ENCODE measurements around the gene FASTK. TPM values are rescaled to one million over a fixed set of nuclear protein-coding genes. Genes with fewer than 3 reads are reported as not detected.

Gene FASTK
- total and polyA plus RNA-seq, 2 experiments from 2014 or later = 109 to 145 TPM

DNA sequence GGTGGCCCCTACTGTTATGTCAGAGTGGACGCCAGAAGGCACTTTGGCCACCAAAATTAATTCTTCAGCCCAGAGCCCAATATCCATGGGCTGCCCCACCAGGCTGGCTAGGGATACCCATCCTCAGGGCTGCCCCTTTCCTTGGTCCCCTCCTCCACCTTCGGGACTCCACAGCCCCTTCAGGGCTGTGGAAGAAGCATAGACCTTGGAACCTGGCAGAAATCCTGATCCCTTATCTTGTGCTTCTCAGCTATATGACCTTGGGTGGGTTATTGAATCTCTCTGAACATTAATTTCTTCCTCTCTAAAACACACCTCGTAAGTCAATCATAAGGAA, 3.2 kb upstream of the FASTK start:
- Histone ChIP-seq H3K4me3 (peak overlapping the region; percentile 91), H3K79me2 (ENCODE audit: insufficient read depth) (peaks cover 52% of the 10 kb centered on the region), H3K9me2 (ENCODE audit: insufficient read depth) (no peaks in the 10 kb centered on the region), H4K20me1 (ENCODE audit: insufficient read depth) (no peaks in the 10 kb centered on the region), H3K27me3 (replicated peaks; ENCODE audit: insufficient read depth) (no peaks in the 10 kb centered on the region), H2AFZ (peak overlapping the region; percentile 84), H3K27ac (peak overlapping the region; percentile 63; the same call in 1 of the 2 replicates), H3K9ac (0 out of 2 replicates have a peak overlapping the region, but pooled peaks have one; percentile 96), H3K4me1 (ENCODE audit: insufficient read depth) (peaks cover 22% of the 10 kb centered on the region), H3K9me3 (ENCODE audit: low read depth) (no peaks in the 10 kb centered on the region), H3K36me3 (ENCODE audit: low read depth) (no peaks in the 10 kb centered on the region), H3K4me2 (ENCODE audit: unreplicated experiment) (peak overlapping the region; percentile 87), H3F3A (ENCODE audit: insufficient read depth) (peaks cover 27% of the 10 kb centered on the region)
- 32 to 40% methylated on average over 3 of the region's 3 CpGs for WGBS, 2 experiments (ENCODE audit: low coverage in 1 of 2, low lambda C conversion rate in 2 of 2, missing lambda C conversion rate in 2 of 2)
- in situ Hi-C loops (cut with MboI) = no loop called here
- TF ChIP-seq EZH2phosphoT487 (IDR thresholded peaks at IDR 0.05; ENCODE audit: insufficient read depth, low read depth) = no peak
- TF ChIP-seq EZH2 (IDR thresholded peaks at IDR 0.05; ENCODE audit: insufficient read depth, poor library complexity, severe bottlenecking) = no peak
- DNase-seq = no peak

DNA sequence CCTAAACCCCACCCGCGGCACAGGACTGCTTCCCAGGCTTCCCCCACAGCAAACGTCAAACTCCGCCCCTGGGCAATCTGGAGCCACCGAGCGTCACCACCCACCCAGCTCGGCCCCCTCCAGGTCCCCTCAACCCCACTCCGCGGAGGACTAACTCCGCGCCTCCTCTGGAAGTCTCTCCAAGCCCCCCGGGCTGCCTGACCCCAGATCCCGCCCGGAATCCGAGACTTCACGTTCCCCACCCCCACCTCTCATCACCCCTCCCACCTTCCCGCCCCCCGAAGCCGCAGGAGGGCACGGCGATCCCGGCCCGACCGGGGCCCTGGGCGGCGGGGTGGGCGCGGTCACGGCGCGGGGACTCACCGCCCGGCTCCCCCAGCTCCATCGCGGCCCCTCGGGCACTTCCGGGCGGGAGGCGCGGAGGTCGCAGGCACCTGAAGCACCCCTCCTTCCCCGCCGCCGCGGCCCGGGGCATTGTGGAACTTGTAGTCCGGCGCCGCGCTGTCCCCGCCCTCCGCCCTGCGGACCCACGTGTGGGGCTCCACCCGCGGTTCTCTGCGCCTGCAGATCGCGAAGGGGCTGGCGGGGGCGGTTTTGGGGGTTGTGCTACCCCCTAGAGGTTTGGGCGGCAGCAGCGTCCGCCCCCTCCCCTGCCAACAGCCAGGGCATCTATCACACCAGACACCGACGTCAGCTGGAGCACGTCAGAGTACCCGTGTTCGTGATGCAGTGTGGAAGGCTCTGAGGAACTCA, 2.6 kb upstream of the FASTK start, which contains the start of gene TMUB1:
Gene TMUB1, minus strand, starts transcription at position 423 of the 753 bp plus-strand sequence. CDS start 930 bp downstream, outside the sequence.
- Histone ChIP-seq H3K27ac (peak within 1 kb of the TSS; percentile 63), H3K9ac (peak within 1 kb of the TSS; percentile 96), H2AFZ (peak within 1 kb of the TSS; percentile 84), H3K79me2 (ENCODE audit: insufficient read depth) (peaks cover 52% of the 10 kb centered on the region), H3K4me2 (ENCODE audit: unreplicated experiment) (peak within 1 kb of the TSS; percentile 87), H3F3A (ENCODE audit: insufficient read depth) (peaks cover 22% of the 10 kb centered on the region), H3K4me1 (ENCODE audit: insufficient read depth) (peaks cover 22% of the 10 kb centered on the region), H3K27me3 (replicated peaks; ENCODE audit: insufficient read depth) (no peaks in the 10 kb centered on the region), H3K9me2 (ENCODE audit: insufficient read depth) (no peaks in the 10 kb centered on the region), H3K4me3 (peak within 1 kb of the TSS; percentile 91), H3K9me3 (ENCODE audit: low read depth) (no peaks in the 10 kb centered on the region), H3K36me3 (ENCODE audit: low read depth) (no peaks in the 10 kb centered on the region), H4K20me1 (ENCODE audit: insufficient read depth) (no peaks in the 10 kb centered on the region)
- in situ Hi-C loops (cut with MboI) = no loop called here
- DNase-seq = peak; percentile 82
- TF ChIP-seq EZH2 (IDR thresholded peaks at IDR 0.05; ENCODE audit: insufficient read depth, poor library complexity, severe bottlenecking) (no peak), EZH2phosphoT487 (IDR thresholded peaks at IDR 0.05; ENCODE audit: insufficient read depth, low read depth) (no peak)
- 1 to 2% methylated on average over 22 to 67 of the region's 69 CpGs for WGBS, 2 experiments (ENCODE audit: low coverage in 1 of 2, low lambda C conversion rate in 2 of 2, missing lambda C conversion rate in 2 of 2)

GRCh38 chr7:151082141-151083070, 1.8 kb upstream of the FASTK start:
- no peak for DNase-seq
- peak overlapping the region; percentile 89 for H3K27ac ChIP-seq
- H3K9me3 ChIP-seq (ENCODE audit: low read depth) = no peaks in the 10 kb centered on the region
- no peaks in the 10 kb centered on the region for H3K27me3 ChIP-seq (replicated peaks; ENCODE audit: insufficient read depth)
- H3K79me2 ChIP-seq (ENCODE audit: insufficient read depth) = peaks cover 50% of the 10 kb centered on the region
- no peaks in the 10 kb centered on the region for H3K36me3 ChIP-seq (ENCODE audit: low read depth)
- H2AFZ ChIP-seq = peak overlapping the region; percentile 84
- peaks cover 17% of the 10 kb centered on the region for H3K4me1 ChIP-seq (ENCODE audit: insufficient read depth)
- peak overlapping the region; percentile 91 for H3K4me3 ChIP-seq
- H3K4me2 ChIP-seq (ENCODE audit: unreplicated experiment) = peak overlapping the region; percentile 87
- no peaks in the 10 kb centered on the region for H3K9me2 ChIP-seq (ENCODE audit: insufficient read depth)
- no peak for TF ChIP-seq EZH2 (IDR thresholded peaks at IDR 0.05; ENCODE audit: insufficient read depth, poor library complexity, severe bottlenecking)
- no peak for TF ChIP-seq EZH2phosphoT487 (IDR thresholded peaks at IDR 0.05; ENCODE audit: insufficient read depth, low read depth)
- no peaks in the 10 kb centered on the region for H4K20me1 ChIP-seq (ENCODE audit: insufficient read depth)
- WGBS, 2 experiments (ENCODE audit: low coverage in 1 of 2, low lambda C conversion rate in 2 of 2, missing lambda C conversion rate in 2 of 2) = 38% methylated on average over 36 to 41 of the region's 42 CpGs
- in situ Hi-C loops (cut with MboI) = no loop called here
- peak overlapping the region; percentile 96 for H3K9ac ChIP-seq
- peaks cover 24% of the 10 kb centered on the region for H3F3A ChIP-seq (ENCODE audit: insufficient read depth)

All from GM23248 (cell line).